Measurements from ENCODE around the gene PACSIN1. TPM values are rescaled to one million over a fixed set of nuclear protein-coding genes. Genes with fewer than 3 reads are reported as not detected.

PACSIN1 gene
- total RNA-seq, 4 donors from 2014 or later = 0.28 TPM; not detected in 3

- Histone ChIP-seq H3K27ac (no peak overlapping the region), H3K4me3 (no peak overlapping the region), H3K9me3 (no peaks in the 10 kb centered on the region), H3K36me3 (no peaks in the 10 kb centered on the region), H3K4me1 (no peaks in the 10 kb centered on the region), H3K27me3 (no peaks in the 10 kb centered on the region)
- intact Hi-C loops (cut with DNase I; ENCODE audit: low total_unique reads) = no loop called here
- TF ChIP-seq POLR2A (IDR thresholded peaks at IDR 0.05) (no peak), CTCF (IDR thresholded peaks at IDR 0.05) (no peak)
- no peak for DNase-seq
Observed at GRCh38 chr6:34553146-34553545, 87.3 kb downstream of the PACSIN1 start.

- Histone ChIP-seq H3K27ac (no peak overlapping the region), H3K4me3 (no peak overlapping the region), H3K27me3 (no peaks in the 10 kb centered on the region), H3K9me3 (no peaks in the 10 kb centered on the region), H3K36me3 (no peaks in the 10 kb centered on the region), H3K4me1 (no peaks in the 10 kb centered on the region)
- no peak for TF ChIP-seq POLR2A (IDR thresholded peaks at IDR 0.05)
- no peak for TF ChIP-seq CTCF (IDR thresholded peaks at IDR 0.05)
- no peak for DNase-seq
- intact Hi-C loops (cut with DNase I; ENCODE audit: low total_unique reads) = no loop called here
Observed at GRCh38 chr6:34553750-34554149, 87.9 kb downstream of the PACSIN1 start.

- Histone ChIP-seq H3K27ac (no peak overlapping the region), H3K9me3 (no peaks in the 10 kb centered on the region), H3K27me3 (no peaks in the 10 kb centered on the region), H3K4me1 (no peaks in the 10 kb centered on the region), H3K4me3 (no peak overlapping the region), H3K36me3 (no peaks in the 10 kb centered on the region)
- TF ChIP-seq POLR2A (IDR thresholded peaks at IDR 0.05) (no peak), CTCF (IDR thresholded peaks at IDR 0.05) (no peak)
- intact Hi-C loops (cut with DNase I; ENCODE audit: low total_unique reads) = no loop called here
- DNase-seq = no peak
Observed at GRCh38 chr6:34554291-34555006, 88.6 kb downstream of the PACSIN1 start.

GRCh38 chr6:34555007-34555322 is 89.1 kb downstream of the PACSIN1 start:
- intact Hi-C loops (cut with DNase I; ENCODE audit: low total_unique reads) = no loop called here
- no peaks in the 10 kb centered on the region for H3K36me3 ChIP-seq
- TF ChIP-seq CTCF (IDR thresholded peaks at IDR 0.05) (no peak), POLR2A (IDR thresholded peaks at IDR 0.05) (no peak)
- no peak overlapping the region for H3K27ac ChIP-seq
- no peaks in the 10 kb centered on the region for H3K4me1 ChIP-seq
- H3K27me3 ChIP-seq = no peaks in the 10 kb centered on the region
- H3K9me3 ChIP-seq = no peaks in the 10 kb centered on the region
- DNase-seq = no peak
- no peak overlapping the region for H3K4me3 ChIP-seq

GRCh38 chr6:34555328-34555727 is 89.5 kb downstream of the PACSIN1 start:
- no peaks in the 10 kb centered on the region for H3K9me3 ChIP-seq
- H3K27me3 ChIP-seq = no peaks in the 10 kb centered on the region
- no peak for TF ChIP-seq CTCF (IDR thresholded peaks at IDR 0.05)
- TF ChIP-seq POLR2A (IDR thresholded peaks at IDR 0.05) = no peak
- no peak overlapping the region for H3K4me3 ChIP-seq
- H3K36me3 ChIP-seq = no peaks in the 10 kb centered on the region
- DNase-seq = no peak
- intact Hi-C loops (cut with DNase I; ENCODE audit: low total_unique reads) = no loop called here
- no peak overlapping the region for H3K27ac ChIP-seq
- H3K4me1 ChIP-seq = no peaks in the 10 kb centered on the region
